ENCODE results near the gene SYCE3.
"Not testable (repeated sequence)": the region's sequence is repeated elsewhere in the genome, so short reads cannot be mapped to it uniquely, and the experiment has no call there.

Gene SYCE3

DNA sequence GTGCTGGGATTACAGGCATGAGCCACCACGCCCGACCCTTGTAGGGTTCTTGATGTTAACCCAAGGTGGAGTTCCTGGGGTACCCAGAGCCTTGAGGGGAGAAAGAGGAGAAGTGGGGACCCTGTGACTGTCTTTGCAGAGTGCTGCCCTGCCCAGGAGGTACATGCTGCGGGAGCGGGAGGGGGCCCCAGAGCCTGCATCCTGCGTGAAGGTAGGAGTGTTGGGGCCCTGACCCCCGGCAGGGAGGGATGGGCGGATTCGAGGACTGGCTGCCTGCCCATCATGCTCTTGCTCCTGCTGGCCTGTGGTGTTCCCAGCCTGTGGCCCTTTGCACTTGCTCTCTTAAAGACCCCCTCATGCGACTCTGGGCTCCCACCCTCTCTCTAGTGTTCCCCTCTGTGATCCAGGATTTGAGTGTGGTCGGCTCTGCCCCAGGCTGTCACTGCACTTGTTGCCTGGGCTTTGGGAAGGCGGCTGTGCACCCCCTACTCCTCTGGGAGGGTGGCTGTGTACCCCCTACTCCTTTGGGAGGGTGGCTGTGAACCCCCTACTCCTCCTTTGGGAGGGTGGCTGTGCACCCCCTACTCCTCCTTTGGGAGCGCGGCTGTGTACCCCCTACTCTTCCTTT lies 41.8 kb downstream of the SYCE3 start:
- DNase-seq (ENCODE audit: low spot score), result no peak

DNA sequence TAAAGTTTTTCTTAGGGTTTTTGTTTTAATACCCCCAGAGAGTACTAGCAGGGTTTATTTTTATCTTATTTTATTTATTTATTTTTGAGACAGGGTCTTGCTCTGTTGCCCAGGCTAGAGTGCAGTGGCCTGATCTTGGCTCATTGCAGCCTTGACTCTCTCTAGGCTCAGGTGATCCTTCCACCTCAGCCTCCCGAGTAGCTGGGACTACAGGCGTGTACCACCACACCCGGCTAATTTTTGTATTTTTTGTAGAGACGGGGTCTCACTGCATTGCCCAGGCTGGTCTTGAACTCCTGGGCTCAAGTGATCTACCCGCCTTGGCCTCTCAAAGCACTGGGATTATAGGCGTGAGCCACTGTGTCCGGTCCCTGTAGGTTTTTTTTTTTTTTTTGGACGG lies 42.5 kb downstream of the SYCE3 start:
- DNase-seq (ENCODE audit: low spot score), result not testable (repeated sequence)

DNA sequence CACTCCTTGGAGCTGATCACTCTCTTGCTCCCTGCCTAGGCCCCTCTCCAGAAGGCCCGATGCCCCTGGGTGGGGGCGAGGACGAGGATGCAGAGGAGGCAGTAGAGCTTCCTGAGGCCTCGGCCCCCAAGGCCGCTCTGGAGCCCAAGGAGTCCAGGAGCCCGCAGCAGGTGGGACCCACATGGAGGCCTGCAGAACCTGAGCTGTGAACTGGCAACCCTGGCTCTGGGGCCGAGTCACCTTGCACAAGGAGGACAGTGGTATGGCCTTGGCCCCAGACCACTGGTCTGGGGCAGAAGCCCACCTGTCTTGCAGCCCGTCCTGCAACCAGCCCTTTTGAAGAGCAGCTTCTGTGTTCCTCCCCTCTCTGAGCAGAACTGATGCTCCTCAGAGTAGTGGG lies 43.6 kb downstream of the SYCE3 start:
- no peak for DNase-seq (ENCODE audit: low spot score)

DNA sequence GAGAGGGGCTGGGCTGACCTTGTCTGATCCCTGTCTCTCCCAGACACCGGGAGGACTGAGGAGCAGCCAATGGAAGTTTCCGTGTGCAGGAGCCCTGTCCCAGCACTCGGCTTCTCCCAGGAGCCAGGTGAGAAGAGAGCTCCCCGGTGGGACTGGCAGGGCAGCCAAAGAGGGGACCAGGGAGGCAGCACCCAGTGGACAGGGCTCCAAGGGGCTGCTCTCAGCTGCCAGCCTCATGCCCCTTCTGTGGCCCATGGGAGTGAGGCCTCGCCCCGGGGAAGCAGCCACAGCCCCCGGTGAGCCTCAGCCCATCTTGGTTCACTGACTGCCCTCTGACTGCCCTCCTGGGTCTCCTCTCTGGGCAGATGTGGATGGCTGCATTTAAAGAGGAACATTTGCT lies 44.1 kb downstream of the SYCE3 start:
- DNase-seq (ENCODE audit: low spot score), result no peak

DNA sequence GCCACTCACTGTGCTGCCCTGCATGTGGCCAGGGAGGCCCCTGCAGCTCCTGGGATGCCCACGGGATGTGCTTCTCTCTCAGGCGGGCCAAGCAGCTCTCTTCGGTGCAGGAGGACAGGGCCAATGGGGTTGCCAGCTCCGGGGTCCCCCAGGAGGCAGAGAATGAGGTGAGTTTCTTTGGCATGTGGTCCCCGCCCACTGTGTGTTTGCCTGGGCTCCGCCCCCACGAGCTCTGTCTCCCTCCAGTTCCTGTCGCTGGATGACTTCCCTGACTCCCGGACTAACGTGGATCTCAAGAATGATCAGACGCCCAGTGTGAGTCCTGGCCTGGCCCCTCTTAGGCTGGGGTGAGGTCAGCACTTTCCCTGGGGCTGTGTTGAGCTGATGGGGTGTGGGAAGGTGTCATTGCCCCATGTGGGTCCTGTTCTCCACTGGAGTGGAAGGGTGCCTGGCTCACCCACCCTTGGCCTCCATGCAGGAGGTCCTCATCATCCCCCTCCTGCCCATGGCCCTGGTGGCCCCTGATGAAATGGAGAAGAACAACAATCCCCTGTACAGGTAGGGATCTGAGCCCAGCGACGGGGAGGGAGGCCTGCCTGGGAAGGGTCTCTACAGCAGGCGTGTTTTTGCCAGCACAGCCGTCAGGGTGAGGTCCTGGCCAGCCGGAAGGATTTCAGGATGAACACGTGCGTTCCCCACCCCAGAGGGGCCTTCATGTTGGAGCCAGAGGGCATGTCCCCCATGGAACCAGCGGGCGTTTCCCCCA lies 45.0 kb downstream of the SYCE3 start:
- DNase-seq (ENCODE audit: low spot score), result no peak

DNA sequence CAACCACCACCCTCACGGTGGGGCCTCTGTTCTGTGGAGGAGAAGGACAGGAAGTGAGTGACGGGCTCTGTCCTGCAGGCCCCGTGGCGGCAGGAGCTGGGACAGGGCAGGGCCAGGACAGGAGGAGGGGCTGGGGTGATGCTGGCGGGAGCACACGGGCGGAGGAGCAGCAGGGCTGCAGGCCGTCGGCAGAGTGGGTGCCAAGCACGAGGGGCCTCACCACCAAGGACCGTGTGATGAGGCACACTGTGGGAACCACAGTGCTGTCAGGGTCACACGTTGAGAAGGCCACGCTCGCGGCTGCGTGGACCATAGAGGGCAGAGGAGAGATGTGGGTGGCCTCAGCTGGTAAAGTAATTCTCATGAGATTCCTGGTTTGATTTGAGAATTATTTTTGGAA lies 45.8 kb downstream of the SYCE3 start:
- DNase-seq (ENCODE audit: low spot score), result no peak

DNA sequence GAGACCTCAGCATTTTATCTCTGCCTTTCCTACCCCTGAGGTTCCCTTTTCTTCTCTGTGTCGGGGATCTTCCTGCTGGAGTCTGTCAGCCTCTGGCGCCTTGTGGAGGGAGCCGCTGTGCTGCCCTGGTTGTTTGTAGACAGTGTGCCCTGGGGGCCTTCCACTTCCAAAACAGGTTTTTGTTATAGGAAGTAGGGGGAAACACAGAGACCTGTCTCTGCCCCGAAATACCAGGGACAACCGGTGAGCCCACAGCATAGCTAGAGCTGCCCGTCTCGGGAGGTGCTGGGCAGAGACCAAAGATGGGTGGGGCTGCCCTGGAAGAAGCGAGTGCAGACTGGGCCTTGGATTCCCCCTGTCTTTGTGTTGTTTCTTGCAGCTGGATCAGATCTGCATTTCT lies 46.7 kb downstream of the SYCE3 start:
- no peak for DNase-seq (ENCODE audit: low spot score)

DNA sequence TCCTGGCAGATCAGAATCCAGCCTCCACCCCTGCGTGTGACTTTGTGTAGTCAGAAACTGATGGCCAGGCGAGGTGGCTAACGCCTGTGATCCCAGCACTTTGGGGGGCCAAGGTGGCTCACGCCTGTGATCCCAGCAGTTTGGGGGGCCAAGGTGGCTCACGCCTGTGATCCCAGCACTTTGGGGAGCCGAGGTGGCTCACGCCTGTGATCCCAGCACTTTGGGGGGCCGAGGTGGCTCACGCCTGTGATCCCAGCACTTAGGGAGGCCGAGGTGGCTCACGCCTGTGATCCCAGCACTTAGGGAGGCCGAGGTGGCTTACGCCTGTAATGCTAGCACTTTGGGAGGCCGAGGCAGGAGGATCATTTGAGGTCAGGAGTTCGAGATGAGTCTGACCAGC lies 49.5 kb downstream of the SYCE3 start:
- DNase-seq (ENCODE audit: low spot score), result no peak

DNA sequence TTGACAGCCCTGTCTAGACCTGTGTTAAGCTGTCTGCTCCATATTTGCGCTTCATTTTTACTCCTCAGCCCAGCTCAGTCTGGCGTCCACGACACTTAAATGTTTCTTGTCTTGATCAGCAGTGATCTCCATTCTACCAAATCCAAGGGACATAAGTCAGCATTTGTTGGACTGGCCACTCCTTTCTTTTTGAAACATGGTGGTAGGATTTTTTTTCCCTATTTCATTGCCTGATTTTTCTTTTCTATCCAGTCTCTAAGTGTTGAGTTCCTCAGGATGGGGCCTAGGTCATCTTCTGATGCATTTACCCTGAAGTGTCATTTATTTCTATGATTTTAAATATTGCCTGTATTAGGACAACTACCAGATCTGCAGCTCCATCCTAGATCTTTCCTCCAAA lies 53.8 kb downstream of the SYCE3 start:
- no peak for DNase-seq (ENCODE audit: low spot score)

DNA sequence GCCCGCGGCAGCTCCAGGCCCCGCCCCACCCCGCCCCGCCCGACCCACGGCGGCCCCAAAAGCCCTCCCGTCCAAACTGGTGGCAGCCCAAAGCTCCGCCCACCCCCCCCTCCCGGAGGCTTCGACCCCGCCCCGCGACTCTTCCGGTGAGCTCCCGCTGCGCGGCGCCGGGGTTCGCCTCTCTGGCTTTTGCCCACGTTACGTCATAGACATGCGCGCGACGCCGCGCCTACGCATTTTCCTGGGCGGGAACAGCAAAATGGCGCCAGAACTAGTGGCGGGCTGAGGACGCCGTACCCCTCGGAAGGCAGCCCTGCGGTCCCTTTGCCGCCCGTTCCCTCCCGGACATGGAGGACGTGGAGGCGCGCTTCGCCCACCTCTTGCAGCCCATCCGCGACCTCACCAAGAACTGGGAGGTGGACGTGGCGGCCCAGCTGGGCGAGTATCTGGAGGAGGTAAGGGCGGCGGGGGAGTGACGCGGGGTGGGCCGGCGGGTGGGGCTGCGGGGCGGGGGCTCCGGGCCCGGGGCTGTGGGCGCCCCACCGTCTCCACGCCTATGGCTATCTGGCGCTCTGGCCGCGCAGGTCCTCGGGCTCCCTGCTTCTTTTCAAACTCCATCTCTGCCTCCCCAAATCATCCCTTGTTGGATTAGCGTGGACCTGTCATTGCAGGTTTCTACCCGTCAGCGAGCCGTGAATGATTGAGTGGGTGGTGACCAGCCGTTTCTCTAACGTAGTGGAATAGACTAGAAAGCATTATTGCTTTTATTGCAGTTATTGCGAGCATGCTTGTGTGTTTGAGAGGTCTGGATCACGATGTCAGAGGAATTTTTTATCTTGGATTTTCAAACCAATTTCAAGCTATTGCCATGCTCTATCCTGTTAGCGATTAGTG lies 54.5 kb downstream of the SYCE3 start, which contains the start of gene NCAPH2:
NCAPH2 (plus strand) TSS at position 234 of the 894 bp plus-strand sequence; CDS start at position 348, 114 bp downstream.
- peak; percentile 97 for DNase-seq (ENCODE audit: low spot score)

DNA sequence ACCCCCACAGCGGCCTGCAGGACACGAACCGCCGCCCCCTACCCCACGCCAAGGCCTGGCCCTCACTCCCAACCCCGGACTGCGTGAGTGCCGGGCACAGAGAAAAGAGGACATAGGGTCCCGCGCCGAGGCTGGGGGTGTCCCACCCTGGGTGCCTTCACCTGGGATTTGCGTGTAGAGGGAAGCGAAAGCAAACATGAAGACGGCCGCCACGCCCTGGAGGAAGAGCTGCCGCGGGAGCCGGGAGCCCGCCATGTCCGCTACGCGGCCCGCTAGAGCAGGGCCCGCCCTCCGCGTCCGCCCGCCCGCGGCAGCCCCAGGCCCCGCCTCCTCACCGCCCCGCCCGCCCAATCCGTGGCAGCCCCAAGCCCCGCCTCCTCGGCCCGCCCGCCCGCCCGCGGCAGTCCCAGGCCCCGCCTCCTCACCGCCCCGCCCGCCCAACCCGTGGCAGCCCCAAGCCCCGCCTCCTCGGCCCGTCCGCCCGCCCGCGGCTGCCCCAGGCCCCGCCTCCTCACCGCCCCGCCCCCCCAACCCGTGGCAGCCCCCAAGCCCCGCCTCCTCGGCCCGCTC lies 55.2 kb downstream of the SYCE3 start, which contains the start of gene LMF2:
LMF2 (minus strand) TSS at position 282 of the 570 bp plus-strand sequence; CDS start at position 255, 27 bp downstream.
- DNase-seq (ENCODE audit: low spot score), result no peak

DNA sequence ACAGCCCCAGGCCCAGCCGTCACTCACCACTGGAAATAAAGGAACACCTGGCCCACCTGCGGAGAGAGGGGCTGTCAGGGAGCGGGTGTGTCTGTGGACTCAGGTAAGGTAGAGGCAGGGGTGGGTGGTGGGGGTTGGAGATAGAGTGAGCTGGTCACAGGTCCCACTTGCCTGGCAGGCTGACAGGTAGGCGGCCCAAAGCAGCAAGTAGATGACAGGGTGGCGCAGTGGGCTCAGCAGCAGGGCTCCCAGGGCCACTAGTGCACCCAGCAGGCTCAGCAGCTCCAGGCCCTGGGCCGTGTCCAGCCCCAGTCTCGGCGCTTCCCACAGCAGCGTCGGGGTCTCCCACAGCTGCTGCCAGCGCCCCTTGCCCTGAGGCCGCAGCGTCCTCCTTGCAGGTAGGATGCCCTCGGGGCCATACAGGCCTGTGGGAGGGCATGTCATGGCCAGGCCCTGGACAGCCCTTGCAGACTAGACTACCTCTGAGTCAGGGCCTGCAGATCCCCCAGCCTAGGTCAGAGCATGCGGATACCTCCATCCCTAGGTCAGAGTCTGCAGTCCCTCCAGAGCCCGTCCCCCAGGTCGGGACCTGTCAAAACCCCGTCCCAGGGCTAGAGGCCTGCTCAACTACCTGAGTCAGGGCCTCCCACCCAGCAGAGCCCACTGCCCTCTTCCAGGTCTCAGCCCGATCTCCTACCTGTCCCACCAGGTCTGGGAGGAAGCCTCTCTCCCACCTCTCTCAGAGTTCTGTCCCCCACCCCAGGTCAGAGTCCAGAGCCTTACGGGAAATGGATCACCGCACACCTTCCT lies 55.9 kb downstream of the SYCE3 start:
- DNase-seq (ENCODE audit: low spot score), result peak; percentile 36

DNA sequence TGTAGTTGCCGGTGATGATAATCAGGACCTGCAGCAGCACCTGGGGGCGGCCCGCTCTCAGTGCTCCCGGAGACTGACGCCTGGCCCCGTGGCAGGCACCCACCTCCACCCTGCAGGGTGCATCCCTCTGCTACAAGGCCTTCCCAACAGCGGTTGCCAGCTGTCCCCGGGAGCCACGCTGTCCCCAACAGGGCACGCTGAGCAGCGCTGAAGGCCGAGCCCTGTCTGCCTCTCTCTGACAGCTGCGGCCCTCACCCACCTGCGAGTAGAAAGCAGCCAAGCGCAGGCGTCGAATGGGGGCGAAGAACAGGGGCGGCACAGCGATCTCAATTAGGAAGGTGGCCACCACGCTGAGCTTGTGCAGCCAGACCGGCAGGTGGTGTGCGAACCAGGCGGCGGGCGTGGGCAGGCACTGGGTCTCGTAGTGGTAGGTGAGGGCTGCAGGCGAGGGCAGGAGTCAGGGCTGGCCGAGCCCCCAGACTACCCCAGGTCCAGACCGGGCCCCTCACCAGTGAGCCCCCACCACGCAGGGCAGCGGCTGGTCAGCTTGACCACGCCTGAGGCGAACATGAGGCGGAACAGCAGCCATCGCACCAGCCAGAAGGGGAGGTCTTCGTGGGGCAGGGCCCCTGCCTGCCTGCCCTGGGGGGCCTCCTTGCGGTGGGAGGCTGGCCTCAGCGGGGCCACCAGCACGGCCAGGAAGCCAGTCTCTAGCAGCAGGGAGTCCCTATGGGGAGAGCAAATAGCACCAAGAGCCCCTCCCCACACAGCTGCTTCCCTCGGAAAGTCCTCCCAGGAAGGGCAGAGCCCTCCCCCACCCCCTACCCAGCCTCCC lies 56.7 kb downstream of the SYCE3 start:
- DNase-seq (ENCODE audit: low spot score), result no peak

DNA sequence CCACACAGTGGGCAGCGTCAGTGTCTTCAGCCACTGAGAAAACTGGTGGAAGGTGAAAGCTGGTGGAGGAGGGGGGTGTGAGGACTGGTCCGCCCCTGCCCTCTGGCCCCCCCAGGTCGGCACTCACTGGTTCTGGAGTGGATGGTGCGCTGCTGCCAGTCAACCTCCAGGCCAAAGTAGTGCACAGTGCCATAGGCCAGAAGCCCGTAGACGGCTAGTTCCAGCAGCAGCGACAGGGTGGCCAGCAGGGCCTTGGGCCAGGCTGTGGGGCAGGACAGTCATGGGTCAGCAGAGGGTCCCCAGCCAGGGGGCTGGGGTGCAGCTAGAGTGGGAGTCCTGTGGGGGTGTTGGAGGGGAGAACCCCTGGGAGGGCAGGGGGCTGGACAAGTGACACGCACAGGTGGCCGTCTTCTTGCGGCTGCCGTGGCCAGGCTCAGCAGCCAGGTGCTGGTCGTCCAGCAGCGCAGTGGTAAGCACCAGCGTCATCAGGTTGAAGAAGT lies 57.4 kb downstream of the SYCE3 start:
- no peak for DNase-seq (ENCODE audit: low spot score)

DNA sequence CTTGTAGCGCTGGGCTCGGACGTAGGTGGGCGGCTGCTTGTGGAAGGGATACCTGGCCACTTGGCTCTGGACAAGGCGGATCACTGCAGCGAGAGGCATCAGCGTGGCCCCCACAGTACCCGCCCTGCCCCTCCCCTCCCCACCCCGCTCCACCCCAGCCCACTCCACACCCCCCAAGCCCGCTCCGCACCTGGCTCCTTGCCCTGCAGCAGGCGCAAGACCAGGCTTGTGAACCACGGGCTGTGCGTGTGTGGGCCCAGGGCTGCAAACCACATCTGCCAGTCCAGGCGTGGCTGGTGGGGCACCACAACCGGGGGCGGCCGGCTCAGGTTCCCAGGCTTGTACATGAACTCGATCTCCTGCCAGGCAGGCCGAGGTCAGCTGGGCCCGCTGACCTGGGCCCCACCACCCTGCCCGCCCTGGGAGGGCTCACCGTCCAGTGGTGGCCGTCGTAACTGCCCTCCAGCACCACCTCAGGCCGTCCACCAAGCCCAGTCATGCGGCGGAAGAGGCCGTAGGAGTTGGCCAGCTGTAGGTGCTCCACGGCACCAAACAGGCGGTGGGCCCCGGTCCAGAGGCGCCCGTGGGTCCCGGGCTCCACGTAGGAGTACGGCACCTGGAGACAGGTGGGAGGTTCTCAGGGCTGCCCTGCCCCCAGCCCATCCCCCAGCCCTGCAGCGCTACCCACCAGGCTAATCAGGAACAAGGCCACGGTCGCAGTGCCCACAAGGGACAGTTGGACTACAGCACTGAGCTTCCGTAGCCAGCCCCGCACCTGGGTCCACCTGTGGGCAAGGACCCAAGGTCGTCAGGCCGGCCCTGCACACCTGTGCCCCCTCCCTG lies 58.1 kb downstream of the SYCE3 start:
- no peak for DNase-seq (ENCODE audit: low spot score)

DNA sequence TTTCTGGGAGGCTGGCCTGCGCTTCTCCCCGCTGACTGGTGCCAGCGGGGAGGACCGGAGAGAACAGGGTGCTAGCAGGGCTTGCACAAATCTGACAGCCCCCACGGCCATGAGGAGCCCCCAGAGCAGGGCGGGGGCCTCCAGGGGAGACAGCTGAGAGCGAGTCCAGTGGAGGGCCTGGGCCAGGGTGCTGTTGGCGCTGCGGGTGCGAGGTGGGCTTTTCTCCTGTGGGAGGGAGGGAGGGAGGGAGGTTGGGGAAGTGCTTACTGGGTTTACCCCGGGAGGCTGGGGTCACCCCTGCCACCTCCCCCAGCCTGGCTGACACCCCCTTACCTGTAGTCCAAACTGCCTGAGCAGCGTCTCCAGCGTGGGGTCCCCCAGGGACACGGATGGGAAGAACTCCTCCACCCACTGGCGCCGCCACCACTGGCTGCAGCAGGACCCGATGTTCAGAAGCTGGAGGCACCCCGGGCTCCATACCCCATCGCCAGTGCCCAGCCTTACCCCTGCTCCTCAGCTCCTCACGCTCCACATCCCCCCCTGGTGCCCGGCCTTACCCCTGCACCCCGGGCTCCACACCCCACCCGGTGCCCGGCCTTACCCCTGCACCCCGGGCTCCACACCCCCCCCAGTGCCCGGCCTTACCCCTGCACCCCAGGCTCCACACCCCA lies 59.1 kb downstream of the SYCE3 start:
- no peak for DNase-seq (ENCODE audit: low spot score)

DNA sequence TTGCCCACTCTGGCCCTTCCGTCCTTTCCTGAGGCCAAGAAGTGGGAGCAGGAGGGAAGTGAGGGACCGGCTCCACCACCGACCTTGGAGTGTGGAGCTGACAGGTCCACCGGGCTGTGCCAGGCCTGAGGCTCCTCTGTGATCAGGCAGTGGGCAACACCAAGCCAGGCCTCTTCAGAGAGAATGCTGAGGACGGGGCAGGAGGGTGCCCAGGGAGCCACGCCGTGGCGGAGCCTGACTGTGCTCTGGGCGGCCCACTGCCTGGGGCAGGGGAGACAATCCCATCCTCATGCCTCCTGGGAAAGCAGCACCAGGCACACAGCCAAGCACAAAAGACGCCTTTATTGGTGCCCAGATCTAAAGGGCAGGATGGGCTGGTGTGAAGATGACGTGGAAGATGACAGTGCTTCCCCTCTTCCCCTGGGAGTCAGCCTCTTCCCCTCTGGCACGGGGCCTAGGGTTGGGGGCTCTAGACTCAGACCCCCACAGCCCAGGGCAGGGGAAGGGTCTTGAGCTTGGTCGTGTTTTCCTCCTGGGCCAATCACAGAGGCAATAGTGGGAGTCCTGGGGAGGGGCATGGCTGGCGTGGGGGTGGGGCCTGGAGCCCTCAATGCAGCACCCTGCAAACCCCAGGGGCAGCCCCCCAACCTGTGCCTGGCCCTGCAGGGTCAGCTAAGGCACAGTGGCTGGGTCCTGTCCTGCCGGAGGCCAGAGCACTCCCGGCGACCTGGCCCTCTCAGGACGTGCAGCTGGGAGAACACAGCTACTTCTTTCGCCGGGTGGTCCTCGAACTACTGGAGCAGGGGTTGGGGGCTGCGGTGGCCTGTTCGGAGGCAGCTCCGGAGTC lies 59.9 kb downstream of the SYCE3 start:
- no peak for DNase-seq (ENCODE audit: low spot score)

DNA sequence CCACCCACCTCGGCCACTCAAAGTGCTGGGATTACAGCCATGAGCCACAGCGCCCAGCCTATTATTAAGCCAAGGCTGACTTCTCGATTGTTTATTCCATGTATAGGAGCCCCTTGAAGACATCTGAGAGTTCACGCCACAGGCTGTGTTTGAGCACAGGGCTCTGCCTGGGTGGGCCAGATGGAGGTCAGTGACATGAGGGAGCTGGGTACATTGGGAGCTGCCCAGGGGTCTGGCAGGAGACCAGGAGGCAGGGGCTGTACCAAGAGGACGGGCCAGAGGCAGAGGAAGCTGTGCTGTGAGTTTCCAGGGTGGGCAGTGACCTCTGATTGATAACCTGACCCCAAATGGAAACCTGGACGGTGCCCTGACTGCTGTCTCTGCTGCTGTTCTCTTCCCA lies 60.6 kb downstream of the SYCE3 start:
- DNase-seq (ENCODE audit: low spot score), result no peak
